HG02973 (cell line): Measurements from ENCODE around the gene RPS6KA2.
A peak's percentile ranks its signal among the peaks of the same experiment; 100 is the strongest.
"Not testable (repeated sequence)": the region's sequence is repeated elsewhere in the genome, so short reads cannot be mapped to it uniquely, and the experiment has no call there.

Experiments used
- ATAC-seq: cut with Tn5 transposase; IDR thresholded peaks from one replicate; pipeline ENCODE4 v1.9.1; 2021; ENCODE audit warnings: moderate library complexity; ENCODE audit not compliant: unreplicated experiment

The RPS6KA2 gene

GRCh38 chr6:166534658-166535406, 92.2 kb downstream of the RPS6KA2 start:
- no peak for ATAC-seq

DNA sequence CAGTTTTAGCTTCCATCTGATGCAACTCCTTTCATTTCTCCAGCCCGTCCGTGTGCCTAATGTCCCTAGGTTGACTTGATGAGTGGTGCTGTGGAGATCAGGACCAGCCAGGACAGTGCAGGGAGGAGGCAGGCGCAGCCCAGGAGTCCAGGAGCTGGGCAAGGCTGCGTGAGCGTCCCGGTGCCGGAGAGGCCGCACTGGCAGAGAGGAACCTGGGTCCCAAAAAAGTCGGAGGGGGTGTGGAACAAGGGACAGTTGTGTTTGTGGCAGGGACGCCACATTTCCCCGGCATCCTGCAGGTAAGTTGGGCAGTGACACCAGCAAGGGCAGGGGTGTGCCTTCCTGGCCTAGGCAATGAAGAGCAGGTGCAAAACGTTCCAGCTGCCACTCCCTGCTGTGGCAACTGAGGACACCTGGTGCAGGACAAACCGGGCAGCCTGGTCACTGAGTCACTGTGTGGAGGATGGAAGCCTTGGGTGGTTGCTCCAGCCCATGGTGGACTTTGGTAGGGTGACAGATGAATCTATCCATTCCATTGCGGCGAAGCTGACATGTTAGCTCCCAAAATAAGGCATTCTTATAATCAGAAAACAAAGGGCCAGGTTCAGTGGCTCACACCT, 93.7 kb downstream of the RPS6KA2 start:
- ATAC-seq = no peak

- no peak for ATAC-seq
Observed at GRCh38 chr6:166532302-166532701, 94.7 kb downstream of the RPS6KA2 start.

GRCh38 chr6:166530211-166531095, 96.6 kb downstream of the RPS6KA2 start:
- ATAC-seq = no peak

- ATAC-seq = no peak
Observed at GRCh38 chr6:166529586-166529985, 97.5 kb downstream of the RPS6KA2 start.

DNA sequence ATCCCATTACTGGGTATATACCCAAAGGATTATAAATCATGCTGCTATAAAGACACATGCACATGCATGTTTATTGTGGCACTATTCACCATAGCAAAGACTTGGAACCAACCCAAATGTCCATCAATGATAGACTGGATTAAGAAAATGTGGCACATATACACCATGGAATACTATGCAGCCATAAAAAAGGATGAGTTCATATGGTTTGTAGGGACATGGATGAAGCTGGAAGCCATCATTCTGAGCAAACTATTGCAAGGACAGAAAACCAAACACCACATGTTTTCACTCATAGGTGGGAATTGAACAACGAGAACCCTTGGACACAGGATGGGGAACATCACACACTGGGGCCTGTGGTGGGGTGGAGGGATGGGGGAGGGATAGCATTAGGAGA, 98.0 kb downstream of the RPS6KA2 start:
- ATAC-seq = not testable (repeated sequence)

DNA sequence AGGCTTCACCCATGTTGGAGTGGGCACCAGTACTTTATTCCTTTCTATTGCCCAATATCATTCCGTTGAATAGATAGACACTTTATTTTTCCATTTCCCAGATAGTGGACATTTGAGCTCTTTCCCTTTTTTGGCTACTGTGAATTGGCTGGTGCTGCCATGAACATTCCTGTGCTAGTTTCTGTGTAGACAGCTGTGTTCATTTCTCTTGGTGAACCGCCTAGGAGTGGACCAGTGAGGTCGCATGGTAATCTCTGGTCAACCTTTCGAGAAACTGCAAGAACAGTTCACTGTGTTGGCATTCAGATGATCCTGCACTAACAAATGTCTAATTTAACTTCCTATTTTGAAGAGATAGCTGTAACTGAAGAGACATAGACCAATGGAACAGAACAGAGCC, 99.2 kb downstream of the RPS6KA2 start:
- no peak for ATAC-seq

DNA sequence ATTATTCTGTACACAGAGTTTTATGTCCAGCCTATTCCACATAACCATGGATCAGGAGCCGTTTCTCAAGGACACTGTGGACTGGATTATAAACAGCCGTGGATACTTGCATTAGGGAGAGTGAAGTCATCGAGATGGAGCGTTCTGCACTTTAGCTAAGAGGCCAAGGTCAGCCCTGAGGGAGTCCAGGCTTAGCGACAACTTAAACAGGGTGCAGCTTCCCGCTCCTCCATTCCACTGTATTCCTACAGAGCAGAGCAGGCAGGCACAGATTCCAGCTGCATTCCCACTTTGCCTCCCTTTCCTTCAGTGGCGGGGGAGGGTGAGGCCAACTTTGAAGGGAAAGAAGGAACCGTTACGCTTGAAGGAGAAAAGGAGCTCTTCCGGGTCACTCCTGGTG, 100.1 kb downstream of the RPS6KA2 start:
- no peak for ATAC-seq

- no peak for ATAC-seq
Observed at GRCh38 chr6:166525567-166525966, 101.5 kb downstream of the RPS6KA2 start.

DNA sequence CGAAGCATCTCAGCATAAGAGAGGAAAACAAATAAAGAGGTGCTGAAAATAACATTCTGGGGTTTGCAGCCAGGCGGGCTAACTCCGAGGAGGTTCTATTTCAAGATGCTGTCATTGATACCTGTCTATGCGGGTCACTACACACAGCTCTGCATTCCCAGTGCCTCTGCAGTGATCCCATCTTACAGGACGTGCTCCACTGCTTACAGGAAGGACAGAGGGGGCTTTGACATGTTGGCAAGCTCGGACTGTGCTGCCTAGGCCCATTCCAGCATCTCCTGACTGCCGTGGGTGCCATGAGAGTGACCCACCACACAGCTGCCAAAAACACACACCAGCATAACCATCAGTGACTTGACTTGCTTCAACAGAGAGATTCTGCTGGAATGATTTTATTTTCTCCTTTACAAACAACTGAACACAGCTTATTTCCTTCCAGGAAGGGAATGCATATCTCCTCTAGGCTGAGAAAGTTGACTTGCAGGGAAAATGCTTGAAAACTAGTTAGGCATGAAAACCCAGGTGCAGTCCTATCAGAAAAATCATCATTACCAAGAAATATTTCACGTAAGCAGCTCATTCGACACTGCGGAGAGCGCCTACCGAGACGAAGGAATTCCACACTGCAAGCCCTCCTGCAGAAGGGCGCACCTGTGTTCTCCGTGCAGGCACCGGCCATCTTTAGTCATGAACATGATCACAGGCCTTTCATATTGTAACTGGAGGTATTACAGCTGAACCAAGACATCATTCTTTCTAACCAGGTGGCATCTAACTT, 103.1 kb downstream of the RPS6KA2 start:
- no peak for ATAC-seq

DNA sequence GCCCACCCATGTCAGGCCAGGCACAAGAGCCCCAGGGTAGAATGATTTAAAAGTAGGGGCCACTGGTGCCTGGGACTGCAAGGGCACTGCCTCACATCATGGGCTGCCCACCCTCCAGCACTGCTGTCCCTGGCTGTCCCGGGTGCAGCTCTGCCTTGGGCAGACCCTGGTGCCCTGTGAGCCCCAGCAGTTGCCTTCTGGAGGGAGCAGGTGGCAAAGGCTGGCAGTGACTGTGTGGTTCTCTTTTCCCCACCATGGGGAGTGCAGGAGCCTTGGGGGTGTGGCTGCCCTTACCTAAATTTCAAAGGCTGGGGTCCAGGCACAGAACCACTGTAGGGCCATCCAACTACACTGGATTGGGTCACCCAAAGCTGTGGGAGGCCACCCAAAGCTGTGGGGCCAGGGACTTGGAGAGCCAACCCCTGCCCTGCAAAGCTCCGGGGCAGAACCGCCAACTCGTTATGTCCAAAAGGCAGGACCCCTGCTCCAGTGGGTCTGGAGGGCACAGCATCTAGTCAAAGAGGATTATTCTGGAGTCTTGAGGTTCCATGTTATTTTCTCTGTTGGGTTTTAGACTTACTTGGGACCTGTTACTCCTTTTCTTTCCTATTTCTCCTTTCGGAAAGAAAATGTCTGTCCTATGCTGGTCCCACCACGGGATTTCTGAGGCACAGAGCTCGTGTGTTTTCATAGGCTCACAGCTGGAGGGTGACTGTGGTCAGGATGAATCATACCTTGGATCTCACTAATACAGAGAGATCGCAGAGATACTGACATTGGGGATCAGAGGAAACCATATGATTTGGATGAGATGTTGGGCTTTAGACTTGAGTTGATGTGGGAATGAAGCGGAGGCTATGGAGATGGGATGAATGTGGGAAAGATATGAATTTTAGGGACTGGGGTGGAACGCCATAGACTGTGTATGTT, 105.9 kb downstream of the RPS6KA2 start:
- no peak for ATAC-seq

GRCh38 chr6:166516251-166516884, 110.7 kb downstream of the RPS6KA2 start:
- ATAC-seq = no peak

GRCh38 chr6:166515072-166515810, 111.8 kb downstream of the RPS6KA2 start:
- no peak for ATAC-seq

- ATAC-seq = no peak
Observed at GRCh38 chr6:166514196-166514595, 112.9 kb downstream of the RPS6KA2 start.

DNA sequence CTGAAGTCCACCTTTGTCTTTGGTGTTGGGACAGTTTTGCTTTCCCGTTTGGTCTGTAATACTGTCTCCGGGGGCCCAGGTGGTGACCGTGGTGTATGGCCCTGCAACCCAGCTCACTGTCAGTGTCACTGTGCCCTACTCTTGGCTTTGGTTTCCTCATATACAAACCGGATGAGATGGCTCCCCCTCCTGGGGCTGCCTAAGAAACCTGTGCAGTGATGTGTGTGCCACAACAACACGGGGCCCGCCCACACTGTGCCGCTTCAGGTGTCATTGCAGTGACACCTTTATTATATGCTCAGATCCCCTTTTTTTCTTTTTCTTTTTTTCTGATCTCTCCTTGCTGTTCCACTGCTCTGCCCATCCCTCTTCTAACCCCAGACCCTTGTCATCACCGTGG, 114.5 kb downstream of the RPS6KA2 start:
- peak; percentile 96 for ATAC-seq

DNA sequence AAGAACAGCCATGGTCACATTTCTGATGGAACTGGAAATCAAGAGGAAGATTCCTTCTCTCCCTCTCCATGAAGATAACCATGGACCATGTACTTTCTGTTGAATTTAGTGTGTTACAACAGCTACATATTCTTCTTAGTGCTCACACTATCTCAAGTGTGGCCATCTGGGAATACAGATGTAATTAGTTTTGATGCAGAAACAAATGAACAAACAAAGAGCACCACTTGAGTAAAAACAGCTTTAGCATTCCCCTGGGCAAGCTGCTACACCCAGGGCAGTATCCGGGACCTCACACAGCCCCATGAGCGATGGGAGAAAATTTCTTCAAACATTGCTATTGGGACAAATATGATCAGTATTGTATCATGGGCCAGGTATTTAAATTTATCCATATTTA, 115.7 kb downstream of the RPS6KA2 start:
- ATAC-seq = no peak

GRCh38 chr6:166509193-166509592, 117.9 kb downstream of the RPS6KA2 start:
- ATAC-seq = no peak

GRCh38 chr6:166508726-166509125, 118.3 kb downstream of the RPS6KA2 start:
- ATAC-seq = no peak
